HEK293T (cell line): Measurements from ENCODE around the gene ZNF474.

Experiments
- BHLHE40 ChIP-seq: fragments of 450-650 bp; IDR thresholded peaks from 2 replicates; pipeline ENCODE4 v1.6.1; 2016; ENCODE audit warnings: mild to moderate bottlenecking, moderate library complexity, borderline replicate concordance
- HDGF ChIP-seq: fragments of 450-650 bp; IDR thresholded peaks from 2 replicates; pipeline ENCODE4 v1.6.1; 2017; ENCODE audit warnings: antibody characterized with exemption, borderline replicate concordance

DNA sequence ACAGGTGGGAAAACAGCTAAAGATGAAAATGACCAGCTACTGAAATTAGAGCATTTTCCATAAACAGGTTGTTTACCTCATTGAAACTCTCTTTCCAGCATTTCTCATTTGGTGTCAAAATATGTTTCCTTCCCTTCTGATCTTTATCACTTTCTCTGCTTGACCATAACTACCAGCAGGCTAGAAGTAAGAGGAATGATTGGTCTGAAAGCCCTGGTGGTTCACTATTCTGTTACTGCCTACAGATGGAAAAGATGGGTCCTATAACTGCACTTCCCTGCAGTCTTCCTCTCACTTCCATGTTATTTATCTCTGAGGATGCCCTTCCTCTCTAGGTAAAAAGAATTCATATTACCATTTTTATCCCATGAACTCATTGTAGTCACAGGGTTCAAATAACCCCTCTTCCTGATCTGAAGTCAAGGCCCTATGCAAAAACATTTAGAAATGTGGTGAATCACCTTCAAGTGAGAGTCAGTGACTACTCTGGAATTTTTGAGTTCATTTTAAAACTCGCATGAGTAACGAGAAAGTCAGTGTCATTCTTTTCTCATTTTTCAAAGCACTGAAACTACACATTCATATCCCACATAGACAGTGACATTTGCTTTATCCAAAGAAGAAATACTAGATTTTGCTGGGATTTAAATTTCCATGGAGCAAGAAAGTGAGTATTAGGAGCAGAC, 51.7 kb downstream of the ZNF474 start:
- no peak for TF ChIP-seq BHLHE40
- TF ChIP-seq HDGF, result no peak
